ENCODE results near the gene HERPUD2.

DNA sequence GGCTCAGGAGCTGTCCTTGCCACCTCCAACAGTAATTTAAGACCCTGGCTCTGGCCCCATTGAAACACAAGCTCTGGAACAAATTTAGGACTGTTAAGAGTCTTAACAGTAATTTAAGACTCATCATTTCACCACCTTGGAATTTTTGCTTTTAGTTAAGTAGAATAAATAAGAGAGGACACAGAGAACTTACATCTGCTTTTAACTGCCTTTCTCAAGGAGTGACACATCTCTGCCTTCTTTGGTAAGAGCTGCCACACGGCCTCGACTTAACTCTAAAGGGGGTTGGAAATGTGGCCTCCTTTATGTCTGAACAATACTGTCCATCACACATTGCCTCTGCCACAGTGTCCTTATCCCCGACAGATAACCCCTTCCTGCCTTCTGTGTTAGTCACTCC lies 77.9 kb downstream of the HERPUD2 start:
- TF ChIP-seq POLR2A (IDR thresholded peaks at IDR 0.05; ENCODE audit: low read depth, low read length) = no peak
- no peak for TF ChIP-seq SMC3 (IDR thresholded peaks at IDR 0.05; ENCODE audit: low read depth, low read length)
- TF ChIP-seq CHD1 (IDR thresholded peaks at IDR 0.05; ENCODE audit: low read depth, low read length) = no peak
- TF ChIP-seq, protein P1, sequence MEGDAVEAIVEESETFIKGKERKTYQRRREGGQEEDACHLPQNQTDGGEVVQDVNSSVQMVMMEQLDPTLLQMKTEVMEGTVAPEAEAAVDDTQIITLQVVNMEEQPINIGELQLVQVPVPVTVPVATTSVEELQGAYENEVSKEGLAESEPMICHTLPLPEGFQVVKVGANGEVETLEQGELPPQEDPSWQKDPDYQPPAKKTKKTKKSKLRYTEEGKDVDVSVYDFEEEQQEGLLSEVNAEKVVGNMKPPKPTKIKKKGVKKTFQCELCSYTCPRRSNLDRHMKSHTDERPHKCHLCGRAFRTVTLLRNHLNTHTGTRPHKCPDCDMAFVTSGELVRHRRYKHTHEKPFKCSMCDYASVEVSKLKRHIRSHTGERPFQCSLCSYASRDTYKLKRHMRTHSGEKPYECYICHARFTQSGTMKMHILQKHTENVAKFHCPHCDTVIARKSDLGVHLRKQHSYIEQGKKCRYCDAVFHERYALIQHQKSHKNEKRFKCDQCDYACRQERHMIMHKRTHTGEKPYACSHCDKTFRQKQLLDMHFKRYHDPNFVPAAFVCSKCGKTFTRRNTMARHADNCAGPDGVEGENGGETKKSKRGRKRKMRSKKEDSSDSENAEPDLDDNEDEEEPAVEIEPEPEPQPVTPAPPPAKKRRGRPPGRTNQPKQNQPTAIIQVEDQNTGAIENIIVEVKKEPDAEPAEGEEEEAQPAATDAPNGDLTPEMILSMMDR (conservative IDR thresholded peaks at IDR 0.05; ENCODE audit: low read depth, low read length) = no peak
- no peak for TF ChIP-seq RFX5 (IDR thresholded peaks at IDR 0.05; ENCODE audit: low read depth, low read length)
- TF ChIP-seq, protein P2, sequence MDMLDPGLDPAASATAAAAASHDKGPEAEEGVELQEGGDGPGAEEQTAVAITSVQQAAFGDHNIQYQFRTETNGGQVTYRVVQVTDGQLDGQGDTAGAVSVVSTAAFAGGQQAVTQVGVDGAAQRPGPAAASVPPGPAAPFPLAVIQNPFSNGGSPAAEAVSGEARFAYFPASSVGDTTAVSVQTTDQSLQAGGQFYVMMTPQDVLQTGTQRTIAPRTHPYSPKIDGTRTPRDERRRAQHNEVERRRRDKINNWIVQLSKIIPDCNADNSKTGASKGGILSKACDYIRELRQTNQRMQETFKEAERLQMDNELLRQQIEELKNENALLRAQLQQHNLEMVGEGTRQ (IDR thresholded peaks at IDR 0.05; ENCODE audit: low read depth, low read length) = no peak
- TF ChIP-seq BHLHE40 (IDR thresholded peaks at IDR 0.05; ENCODE audit: low read depth, low read length) = no peak
- no peak for TF ChIP-seq RAD21 (IDR thresholded peaks at IDR 0.05; ENCODE audit: low read length)
- TF ChIP-seq RCOR1 (IDR thresholded peaks at IDR 0.05; ENCODE audit: insufficient replicate concordance, low read length) = no peak
- TF ChIP-seq FOS (IDR thresholded peaks at IDR 0.05; ENCODE audit: low read depth, low read length) = no peak
- no peak for TF ChIP-seq MXI1 (IDR thresholded peaks at IDR 0.05; ENCODE audit: borderline replicate concordance, low read depth, low read length)
- TF ChIP-seq MAZ (IDR thresholded peaks at IDR 0.05; ENCODE audit: borderline replicate concordance, low read depth, low read length) = no peak
- TF ChIP-seq CEBPB (IDR thresholded peaks at IDR 0.05; ENCODE audit: low read depth, low read length) = no peak
